ENCODE measurements around the gene BSG. TPM values are rescaled to one million over a fixed set of nuclear protein-coding genes. Genes with fewer than 3 reads are reported as not detected.

BSG gene
- total RNA-seq, 1 experiment from 2014 or later = 354 TPM

GRCh38 chr19:612941-613340 is 40.5 kb downstream of the BSG start:
- Mint-ChIP-seq H3K4me1 (ENCODE audit: low read depth, unreplicated experiment) (no peaks in the 10 kb centered on the region), H3K27ac (ENCODE audit: unreplicated experiment) (no peak overlapping the region), H3K9me3 (ENCODE audit: low read depth, unreplicated experiment) (no peaks in the 10 kb centered on the region), H3K4me3 (ENCODE audit: low read depth, unreplicated experiment) (no peak overlapping the region), H3K36me3 (ENCODE audit: insufficient read depth, unreplicated experiment) (peaks cover 7% of the 10 kb centered on the region), H3K27me3 (ENCODE audit: unreplicated experiment) (no peaks in the 10 kb centered on the region)
- intact Hi-C loops (cut with micrococcal nuclease; ENCODE audit: unreplicated experiment) = no loop called here
- CTCF ChIA-PET = no interaction called here
- BruUV-seq (replicated peaks) = no TSS peak
- TF ChIP-seq CTCF (IDR thresholded peaks at IDR 0.05; ENCODE audit: unreplicated experiment) = no peak
- no peak for DNase-seq

- BruUV-seq (replicated peaks) = no TSS peak
- peaks cover 13% of the 10 kb centered on the region for H3K36me3 Mint-ChIP-seq (ENCODE audit: insufficient read depth, unreplicated experiment)
Observed at GRCh38 chr19:613732-614567, 41.6 kb downstream of the BSG start.

GRCh38 chr19:615619-616018 is 43.2 kb downstream of the BSG start:
- DNase-seq = no peak
- intact Hi-C loops (cut with micrococcal nuclease; ENCODE audit: unreplicated experiment) = no loop called here

More at GRCh38 chr19:613732-614567, 41.6 kb downstream of the BSG start:
- intact Hi-C loops (cut with micrococcal nuclease; ENCODE audit: unreplicated experiment) = no loop called here
- H3K4me1 Mint-ChIP-seq (ENCODE audit: low read depth, unreplicated experiment) = no peaks in the 10 kb centered on the region
- TF ChIP-seq CTCF (IDR thresholded peaks at IDR 0.05; ENCODE audit: unreplicated experiment) = no peak
- no peak for DNase-seq
- no peaks in the 10 kb centered on the region for H3K27me3 Mint-ChIP-seq (ENCODE audit: unreplicated experiment)
- no peaks in the 10 kb centered on the region for H3K9me3 Mint-ChIP-seq (ENCODE audit: low read depth, unreplicated experiment)
- H3K4me3 Mint-ChIP-seq (ENCODE audit: low read depth, unreplicated experiment) = no peak overlapping the region
- CTCF ChIA-PET = no interaction called here
- no peak overlapping the region for H3K27ac Mint-ChIP-seq (ENCODE audit: unreplicated experiment)

GRCh38 chr19:616062-616700 is 43.8 kb downstream of the BSG start:
- Mint-ChIP-seq H3K4me1 (ENCODE audit: low read depth, unreplicated experiment) (no peaks in the 10 kb centered on the region), H3K9me3 (ENCODE audit: low read depth, unreplicated experiment) (no peaks in the 10 kb centered on the region), H3K4me3 (ENCODE audit: low read depth, unreplicated experiment) (no peak overlapping the region), H3K36me3 (ENCODE audit: insufficient read depth, unreplicated experiment) (peaks cover 24% of the 10 kb centered on the region), H3K27me3 (ENCODE audit: unreplicated experiment) (no peaks in the 10 kb centered on the region), H3K27ac (ENCODE audit: unreplicated experiment) (no peak overlapping the region)
- BruUV-seq (replicated peaks) = no TSS peak
- CTCF ChIA-PET = no interaction called here
- no peak for TF ChIP-seq CTCF (IDR thresholded peaks at IDR 0.05; ENCODE audit: unreplicated experiment)
- DNase-seq = no peak
- intact Hi-C loops (cut with micrococcal nuclease; ENCODE audit: unreplicated experiment) = no loop called here

More at GRCh38 chr19:615619-616018, 43.2 kb downstream of the BSG start:
- H3K9me3 Mint-ChIP-seq (ENCODE audit: low read depth, unreplicated experiment) = no peaks in the 10 kb centered on the region
- H3K27me3 Mint-ChIP-seq (ENCODE audit: unreplicated experiment) = no peaks in the 10 kb centered on the region
- no peak overlapping the region for H3K4me3 Mint-ChIP-seq (ENCODE audit: low read depth, unreplicated experiment)
- BruUV-seq (replicated peaks) = no TSS peak
- peaks cover 24% of the 10 kb centered on the region for H3K36me3 Mint-ChIP-seq (ENCODE audit: insufficient read depth, unreplicated experiment)
- no peaks in the 10 kb centered on the region for H3K4me1 Mint-ChIP-seq (ENCODE audit: low read depth, unreplicated experiment)
- H3K27ac Mint-ChIP-seq (ENCODE audit: unreplicated experiment) = no peak overlapping the region
- CTCF ChIA-PET = no interaction called here
- TF ChIP-seq CTCF (IDR thresholded peaks at IDR 0.05; ENCODE audit: unreplicated experiment) = no peak

Data from Calu3 (cell line).